ENCODE results near the gene OR4K1. TPM values are rescaled to one million over a fixed set of nuclear protein-coding genes. Genes with fewer than 3 reads are reported as not detected.
"Not testable (repeated sequence)": the region's sequence is repeated elsewhere in the genome, so short reads cannot be mapped to it uniquely, and the experiment has no call there.

The OR4K1 gene
- total RNA-seq, 4 donors from 2014 or later: not detected

DNA sequence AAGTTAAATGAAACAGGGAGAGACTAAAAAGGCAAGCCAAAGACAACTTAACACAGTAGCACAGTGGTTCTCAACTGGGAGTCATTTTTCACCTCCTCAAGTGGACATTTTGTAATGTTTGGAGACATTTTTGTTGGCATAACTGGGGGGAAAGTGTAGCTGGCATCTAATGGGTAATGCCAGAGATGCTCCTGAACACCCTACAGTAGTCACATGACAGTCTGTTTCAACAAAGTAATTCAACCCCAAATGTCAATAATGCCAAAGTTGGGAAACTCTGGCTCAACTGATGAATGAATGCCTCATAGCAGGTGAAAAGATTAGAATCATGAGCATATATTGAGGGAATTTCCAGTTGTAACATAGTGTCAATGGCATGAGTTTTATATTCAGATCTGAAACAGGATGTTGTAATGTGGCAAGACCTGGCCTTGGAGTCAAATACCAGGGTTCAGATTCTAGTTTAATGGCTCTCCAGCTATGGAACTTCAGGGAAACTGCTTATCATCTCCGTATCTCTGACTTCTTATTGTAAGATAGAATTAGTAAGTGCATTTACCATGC lies 12.7 kb upstream of the OR4K1 start:
- no peak for DNase-seq (ENCODE audit: low spot score)
- no peak for ATAC-seq (ENCODE audit: low FRiP score)
- TF ChIP-seq CTCF (IDR thresholded peaks at IDR 0.05): no peak

- TF ChIP-seq CTCF (IDR thresholded peaks at IDR 0.05): no peak
- DNase-seq (ENCODE audit: low spot score) (no peak), ATAC-seq (ENCODE audit: low FRiP score) (no peak)
These were observed 12.0 kb upstream of the OR4K1 start for GRCh38 chr14:19918553-19919264.

- DNase-seq (ENCODE audit: low spot score) (no peak), ATAC-seq (ENCODE audit: low FRiP score) (no peak)
- no peak for TF ChIP-seq CTCF (IDR thresholded peaks at IDR 0.05)
These were observed 10.6 kb upstream of the OR4K1 start, which contains the start of gene OR4K5 for GRCh38 chr14:19920021-19920657. TSS of gene OR4K5 (plus strand) at chr14:19920607. CDS start at chr14:19920607, 0 bp downstream.

DNA sequence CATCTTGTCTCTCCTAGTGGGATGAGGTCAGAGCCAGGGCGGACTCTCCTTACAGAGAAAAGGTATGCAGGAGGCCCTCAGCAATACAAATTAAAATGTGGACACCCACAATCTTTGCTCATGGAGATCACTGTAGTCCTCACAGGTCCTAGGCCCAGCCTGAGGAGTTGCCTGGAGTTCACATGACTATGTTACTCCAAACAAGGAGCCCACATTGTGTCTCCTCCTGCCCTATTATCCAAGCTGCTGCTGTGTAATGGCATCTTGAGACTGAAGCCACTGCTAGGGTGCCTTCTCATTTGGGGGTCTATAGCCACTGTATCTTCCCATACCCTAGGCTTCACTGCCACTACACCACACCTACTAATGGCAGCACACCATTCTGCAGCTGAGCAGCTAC lies 11.0 kb downstream of the OR4K1 start:
- TF ChIP-seq CTCF (IDR thresholded peaks at IDR 0.05): no peak
- no peak for ATAC-seq (ENCODE audit: low FRiP score)

DNA sequence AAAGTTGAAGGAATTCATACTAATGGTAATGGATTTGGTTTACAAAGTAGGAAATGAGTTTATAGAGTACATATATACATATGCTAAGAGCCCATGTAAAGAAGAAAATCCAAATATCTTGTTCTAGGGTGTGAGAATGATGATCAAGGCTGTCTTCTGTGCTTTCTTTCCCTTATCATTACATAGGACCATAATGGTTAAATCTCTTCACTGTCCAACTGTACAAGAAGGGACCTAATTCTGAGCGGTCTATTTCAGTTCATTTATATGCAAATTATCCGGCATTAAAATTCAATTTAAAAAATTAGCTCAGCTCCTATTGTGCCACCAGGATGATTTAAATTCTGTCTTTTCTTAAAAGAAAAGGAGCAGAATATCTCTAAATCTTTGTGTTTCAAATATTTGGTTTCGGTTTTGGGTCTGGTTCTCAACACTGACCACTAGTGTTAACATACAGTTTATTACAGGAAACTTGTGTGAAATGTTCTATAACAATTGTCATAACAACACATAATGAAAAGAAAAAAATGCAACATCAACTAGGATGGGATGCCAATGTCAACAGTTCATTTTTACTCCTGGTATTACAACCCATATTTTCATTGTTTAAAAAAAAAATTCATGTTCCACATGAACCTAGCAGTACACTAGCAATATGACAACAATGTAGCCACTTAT lies 16.8 kb downstream of the OR4K1 start:
- DNase-seq (ENCODE audit: low spot score): no peak
- TF ChIP-seq CTCF (IDR thresholded peaks at IDR 0.05): no peak
- no peak for ATAC-seq (ENCODE audit: low FRiP score)

More for the DNA sequence above, 11.0 kb downstream of the OR4K1 start:
- DNase-seq (ENCODE audit: low spot score): no peak

DNA sequence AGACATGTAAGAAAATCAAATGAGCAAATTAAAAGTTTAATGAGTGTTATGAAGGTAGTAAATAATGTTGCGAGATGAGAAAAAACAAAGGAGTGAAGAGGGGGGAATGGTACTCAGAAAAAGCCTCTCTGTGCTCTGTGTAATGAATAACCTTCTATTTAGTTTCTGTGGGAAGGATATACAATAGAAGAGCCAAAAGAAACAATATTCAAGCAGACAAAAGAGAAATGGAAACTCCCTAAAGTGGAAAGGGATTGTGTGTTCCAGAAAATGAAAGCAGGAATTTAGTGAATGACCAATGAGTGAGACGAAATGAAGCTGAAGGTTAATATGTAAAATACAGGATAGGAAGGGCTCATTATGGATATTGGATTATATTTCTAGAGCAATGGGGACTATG lies 18.5 kb downstream of the OR4K1 start:
- DNase-seq (ENCODE audit: low spot score): no peak
- TF ChIP-seq CTCF (IDR thresholded peaks at IDR 0.05): no peak
- no peak for ATAC-seq (ENCODE audit: low FRiP score)

- DNase-seq (ENCODE audit: low spot score); ATAC-seq (ENCODE audit: low FRiP score): not testable (repeated sequence)
These were observed 39.0 kb downstream of the OR4K1 start for GRCh38 chr14:19969735-19970134.
